Measurements from ENCODE around the gene NABP1.
A peak's percentile ranks its signal among the peaks of the same experiment; 100 is the strongest.

DNA sequence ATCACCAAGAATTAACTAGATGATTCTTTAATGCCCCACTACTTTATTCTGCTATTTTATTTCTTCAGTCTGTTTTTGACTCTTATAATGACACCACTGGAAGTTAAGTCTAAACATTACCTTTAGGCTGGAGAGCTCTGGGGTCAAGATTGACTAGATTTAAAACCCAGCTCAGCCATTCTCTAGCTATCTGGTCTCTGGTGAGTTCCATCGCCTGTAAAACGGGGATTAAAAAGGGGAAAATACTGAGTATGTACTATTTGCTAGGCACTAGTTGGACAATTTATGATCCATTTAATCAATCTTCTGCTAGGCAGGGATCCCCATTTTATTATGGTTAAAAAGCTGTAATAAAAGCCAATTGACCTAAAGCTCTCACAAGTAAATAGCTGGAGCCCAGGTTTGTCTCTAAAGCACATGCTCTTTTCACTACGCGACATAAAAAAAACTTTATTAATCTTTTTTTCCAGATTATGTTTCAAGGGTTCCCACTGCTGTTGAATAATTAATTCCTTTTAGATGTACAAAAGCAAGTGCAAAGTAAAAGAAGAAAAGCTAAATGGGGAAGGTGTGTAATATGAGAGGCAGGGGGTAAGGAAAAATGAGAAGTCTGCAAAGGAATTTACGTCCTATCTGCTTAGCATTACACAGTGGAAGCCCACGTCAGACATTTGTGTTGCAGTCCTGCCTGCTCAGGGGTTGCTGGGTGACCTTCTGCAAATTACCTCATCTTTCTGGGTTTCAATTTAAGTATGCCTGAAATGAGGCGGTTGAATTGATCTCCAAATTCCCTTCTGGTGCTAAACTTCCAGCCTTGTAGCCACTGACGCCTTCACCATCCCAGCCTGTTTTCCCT lies 918 bp upstream of the NABP1 start:
- TF ChIP-seq, protein P1, sequence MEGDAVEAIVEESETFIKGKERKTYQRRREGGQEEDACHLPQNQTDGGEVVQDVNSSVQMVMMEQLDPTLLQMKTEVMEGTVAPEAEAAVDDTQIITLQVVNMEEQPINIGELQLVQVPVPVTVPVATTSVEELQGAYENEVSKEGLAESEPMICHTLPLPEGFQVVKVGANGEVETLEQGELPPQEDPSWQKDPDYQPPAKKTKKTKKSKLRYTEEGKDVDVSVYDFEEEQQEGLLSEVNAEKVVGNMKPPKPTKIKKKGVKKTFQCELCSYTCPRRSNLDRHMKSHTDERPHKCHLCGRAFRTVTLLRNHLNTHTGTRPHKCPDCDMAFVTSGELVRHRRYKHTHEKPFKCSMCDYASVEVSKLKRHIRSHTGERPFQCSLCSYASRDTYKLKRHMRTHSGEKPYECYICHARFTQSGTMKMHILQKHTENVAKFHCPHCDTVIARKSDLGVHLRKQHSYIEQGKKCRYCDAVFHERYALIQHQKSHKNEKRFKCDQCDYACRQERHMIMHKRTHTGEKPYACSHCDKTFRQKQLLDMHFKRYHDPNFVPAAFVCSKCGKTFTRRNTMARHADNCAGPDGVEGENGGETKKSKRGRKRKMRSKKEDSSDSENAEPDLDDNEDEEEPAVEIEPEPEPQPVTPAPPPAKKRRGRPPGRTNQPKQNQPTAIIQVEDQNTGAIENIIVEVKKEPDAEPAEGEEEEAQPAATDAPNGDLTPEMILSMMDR (IDR thresholded peaks at IDR 0.05; ENCODE audit: low read depth, low read length, missing input control), result no peak
- TF ChIP-seq JUND (IDR thresholded peaks at IDR 0.05) (no peak), RAD21 (IDR thresholded peaks at IDR 0.05) (peak in 1 of 2 donors; percentile 3), GABPA (IDR thresholded peaks at IDR 0.05 in 1 of 2, conservative IDR thresholded peaks at IDR 0.05 in 1 of 2) (no peak), FOXA1 (IDR thresholded peaks at IDR 0.05) (no peak), NR2F2 (IDR thresholded peaks at IDR 0.05) (peak; percentile 12)
- TF ChIP-seq, protein P2, sequence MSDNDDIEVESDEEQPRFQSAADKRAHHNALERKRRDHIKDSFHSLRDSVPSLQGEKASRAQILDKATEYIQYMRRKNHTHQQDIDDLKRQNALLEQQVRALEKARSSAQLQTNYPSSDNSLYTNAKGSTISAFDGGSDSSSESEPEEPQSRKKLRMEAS (IDR thresholded peaks at IDR 0.05), result no peak
- TF ChIP-seq, protein P3, sequence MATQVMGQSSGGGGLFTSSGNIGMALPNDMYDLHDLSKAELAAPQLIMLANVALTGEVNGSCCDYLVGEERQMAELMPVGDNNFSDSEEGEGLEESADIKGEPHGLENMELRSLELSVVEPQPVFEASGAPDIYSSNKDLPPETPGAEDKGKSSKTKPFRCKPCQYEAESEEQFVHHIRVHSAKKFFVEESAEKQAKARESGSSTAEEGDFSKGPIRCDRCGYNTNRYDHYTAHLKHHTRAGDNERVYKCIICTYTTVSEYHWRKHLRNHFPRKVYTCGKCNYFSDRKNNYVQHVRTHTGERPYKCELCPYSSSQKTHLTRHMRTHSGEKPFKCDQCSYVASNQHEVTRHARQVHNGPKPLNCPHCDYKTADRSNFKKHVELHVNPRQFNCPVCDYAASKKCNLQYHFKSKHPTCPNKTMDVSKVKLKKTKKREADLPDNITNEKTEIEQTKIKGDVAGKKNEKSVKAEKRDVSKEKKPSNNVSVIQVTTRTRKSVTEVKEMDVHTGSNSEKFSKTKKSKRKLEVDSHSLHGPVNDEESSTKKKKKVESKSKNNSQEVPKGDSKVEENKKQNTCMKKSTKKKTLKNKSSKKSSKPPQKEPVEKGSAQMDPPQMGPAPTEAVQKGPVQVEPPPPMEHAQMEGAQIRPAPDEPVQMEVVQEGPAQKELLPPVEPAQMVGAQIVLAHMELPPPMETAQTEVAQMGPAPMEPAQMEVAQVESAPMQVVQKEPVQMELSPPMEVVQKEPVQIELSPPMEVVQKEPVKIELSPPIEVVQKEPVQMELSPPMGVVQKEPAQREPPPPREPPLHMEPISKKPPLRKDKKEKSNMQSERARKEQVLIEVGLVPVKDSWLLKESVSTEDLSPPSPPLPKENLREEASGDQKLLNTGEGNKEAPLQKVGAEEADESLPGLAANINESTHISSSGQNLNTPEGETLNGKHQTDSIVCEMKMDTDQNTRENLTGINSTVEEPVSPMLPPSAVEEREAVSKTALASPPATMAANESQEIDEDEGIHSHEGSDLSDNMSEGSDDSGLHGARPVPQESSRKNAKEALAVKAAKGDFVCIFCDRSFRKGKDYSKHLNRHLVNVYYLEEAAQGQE (IDR thresholded peaks at IDR 0.05), result no peak
- TF ChIP-seq, protein P4, sequence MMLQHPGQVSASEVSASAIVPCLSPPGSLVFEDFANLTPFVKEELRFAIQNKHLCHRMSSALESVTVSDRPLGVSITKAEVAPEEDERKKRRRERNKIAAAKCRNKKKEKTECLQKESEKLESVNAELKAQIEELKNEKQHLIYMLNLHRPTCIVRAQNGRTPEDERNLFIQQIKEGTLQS (IDR thresholded peaks at IDR 0.05), result no peak
